Stimulated activated CD8-positive, alpha-beta memory T cell treated with anti-CD3 and anti-CD28 coated beads, Interleukin-12 subunit alpha, Interleukin-12 subunit beta, amount 100 ng/mL, for 1 hour (primary cell): ENCODE measurements around the gene NEDD9.

Experiments used
- DNase-seq: peaks from one replicate; pipeline ENCODE4 v3.0.0-alpha.2; 2020; ENCODE audit warnings: low read depth

NEDD9 gene

DNA sequence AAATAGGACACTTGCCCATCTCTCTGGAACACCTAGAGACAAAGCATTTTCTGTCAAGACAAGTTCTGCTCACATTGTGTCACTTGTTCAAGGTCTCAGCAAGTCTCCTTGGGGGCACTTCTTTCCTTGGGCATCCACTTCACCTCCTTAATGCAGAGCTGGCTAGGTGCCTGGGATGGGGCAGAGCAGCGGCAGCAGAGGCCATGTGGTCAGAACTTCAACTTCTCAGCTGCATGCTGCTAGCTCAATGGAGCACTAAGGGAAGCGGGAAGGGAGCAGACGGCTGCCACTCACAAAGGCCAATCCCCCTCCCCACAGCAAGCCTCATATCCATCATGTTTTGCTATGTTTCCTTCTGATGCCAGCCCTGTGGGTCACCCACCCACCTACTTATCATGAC, 31.5 kb downstream of the NEDD9 start:
- DNase-seq: no peak

DNA sequence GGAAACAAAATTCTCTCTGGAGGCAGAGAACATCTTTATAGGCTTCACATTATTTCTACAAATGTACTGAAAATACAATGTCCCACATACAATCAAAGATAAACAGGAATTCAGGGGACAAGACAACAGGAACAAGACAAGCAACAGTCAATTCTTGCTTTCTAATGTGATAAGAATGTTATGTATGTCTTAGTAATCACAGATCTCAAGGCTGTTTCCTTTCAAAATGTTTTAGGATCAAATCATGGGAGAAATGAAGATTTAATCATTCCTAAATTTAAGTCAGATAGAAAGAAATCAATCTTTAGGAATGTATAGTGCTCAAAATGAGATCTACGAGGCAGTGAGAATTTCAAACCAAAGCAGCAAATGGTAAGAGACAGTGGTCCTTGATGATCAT, 32.1 kb downstream of the NEDD9 start:
- DNase-seq: no peak

DNA sequence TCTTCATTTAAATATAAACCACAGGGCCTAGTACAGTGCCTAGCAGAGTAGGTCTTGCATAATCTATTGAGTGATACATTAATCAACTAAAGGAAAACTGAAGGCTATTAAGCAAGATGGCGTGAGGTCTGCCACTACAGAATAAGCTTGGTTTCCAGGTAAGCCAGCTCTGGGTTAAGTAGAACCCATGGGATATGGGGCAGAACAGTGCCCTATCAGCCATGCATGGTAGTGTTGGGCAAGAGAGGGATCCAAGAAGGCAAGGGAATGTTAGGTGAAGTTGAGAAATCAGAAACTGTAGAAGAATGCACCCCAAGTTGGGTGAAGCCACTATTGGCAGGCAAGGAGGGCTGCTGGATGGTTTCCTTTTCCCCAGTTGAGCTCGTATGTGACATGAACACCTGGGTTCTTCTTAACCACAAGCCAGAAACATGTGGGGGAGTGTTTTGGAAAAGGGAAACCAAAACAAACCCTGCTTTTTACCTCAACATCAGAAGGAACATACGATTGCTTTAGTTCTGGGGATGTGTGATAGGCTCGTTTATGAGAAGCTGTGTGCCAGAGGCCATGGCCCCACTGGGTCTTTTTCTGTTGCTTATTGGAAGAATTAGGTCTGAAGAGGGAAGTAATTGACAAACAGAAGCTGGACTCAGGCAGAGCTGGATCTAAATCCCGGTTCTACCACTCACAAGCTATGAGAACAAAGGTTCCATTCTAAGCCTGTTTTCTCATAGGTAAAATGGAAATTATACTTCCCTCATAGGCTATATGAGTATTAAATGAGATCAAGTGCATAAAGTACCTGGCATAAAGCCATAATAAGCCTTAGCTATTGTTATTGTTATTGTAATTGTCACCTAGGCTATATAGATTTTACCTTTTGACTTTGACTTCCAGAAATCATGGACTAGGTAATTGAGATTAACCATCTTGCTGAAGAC, 33.5 kb downstream of the NEDD9 start:
- no peak for DNase-seq

DNA sequence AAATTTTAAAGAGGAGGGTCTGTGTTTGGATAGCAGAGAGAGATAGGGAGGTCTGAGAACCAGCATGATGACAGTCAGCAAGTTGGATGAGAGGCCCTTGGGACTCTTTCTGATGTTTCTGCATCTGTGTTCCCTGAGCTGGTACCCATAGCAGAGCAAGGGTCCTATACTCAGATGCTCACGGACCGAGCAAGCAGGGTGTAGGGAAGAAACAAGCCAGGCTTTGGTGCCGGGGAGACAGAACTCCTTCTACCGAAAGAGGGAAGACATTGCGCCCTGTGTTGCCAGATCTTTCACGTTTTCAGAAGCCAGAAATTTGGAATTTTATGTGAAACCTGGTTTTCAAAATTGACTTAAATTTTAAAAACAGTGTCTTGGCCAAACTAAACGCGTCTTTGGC, 34.6 kb downstream of the NEDD9 start:
- DNase-seq: no peak

DNA sequence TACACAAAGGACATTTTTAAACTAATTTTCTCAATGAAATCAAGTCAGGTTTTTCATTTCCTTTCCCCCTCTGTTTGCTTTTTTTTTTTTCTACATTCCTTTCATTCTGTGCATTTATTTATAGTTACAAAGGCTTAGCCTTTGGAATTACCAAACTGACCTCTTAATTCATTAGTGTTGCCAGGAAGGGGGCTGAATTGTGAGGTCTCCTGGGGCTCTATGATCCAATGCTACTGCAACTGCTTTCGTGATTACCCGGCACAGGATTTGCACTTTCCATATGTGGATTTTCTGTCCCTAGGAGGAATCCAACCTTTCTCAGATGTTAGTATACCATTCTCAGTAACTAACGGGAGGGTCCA, 35.3 kb downstream of the NEDD9 start:
- no peak for DNase-seq

DNA sequence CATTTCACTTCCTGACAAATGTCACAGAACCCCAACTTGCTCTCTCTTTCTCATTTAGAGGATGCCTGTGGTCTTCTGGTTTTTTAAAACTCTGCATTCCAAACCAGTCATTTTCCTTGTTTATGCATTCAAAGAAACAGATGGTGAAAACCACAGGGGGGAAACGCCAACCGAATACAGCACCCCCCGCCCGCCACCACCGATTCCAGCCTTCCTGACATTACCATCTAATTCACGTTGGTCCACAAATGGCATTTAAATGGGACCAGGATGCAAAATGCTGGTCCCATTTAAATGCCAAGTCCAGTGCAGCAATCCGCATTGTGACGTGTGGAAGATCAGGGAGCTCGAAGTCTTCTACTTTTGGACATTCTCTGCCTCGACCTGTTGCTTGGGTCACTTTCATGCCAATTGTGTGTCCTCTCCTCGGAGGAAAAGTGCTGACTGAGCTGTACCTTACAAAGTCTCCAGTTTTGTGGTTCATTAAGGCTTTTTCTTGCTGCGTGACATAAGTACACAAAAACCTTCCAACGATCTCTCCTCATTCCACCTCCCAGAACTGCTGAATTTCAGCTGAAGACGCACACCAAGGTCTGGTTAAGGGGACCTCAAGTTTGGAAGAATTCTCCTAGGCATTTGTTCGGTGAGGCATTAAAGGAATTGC, 35.8 kb downstream of the NEDD9 start:
- no peak for DNase-seq

DNA sequence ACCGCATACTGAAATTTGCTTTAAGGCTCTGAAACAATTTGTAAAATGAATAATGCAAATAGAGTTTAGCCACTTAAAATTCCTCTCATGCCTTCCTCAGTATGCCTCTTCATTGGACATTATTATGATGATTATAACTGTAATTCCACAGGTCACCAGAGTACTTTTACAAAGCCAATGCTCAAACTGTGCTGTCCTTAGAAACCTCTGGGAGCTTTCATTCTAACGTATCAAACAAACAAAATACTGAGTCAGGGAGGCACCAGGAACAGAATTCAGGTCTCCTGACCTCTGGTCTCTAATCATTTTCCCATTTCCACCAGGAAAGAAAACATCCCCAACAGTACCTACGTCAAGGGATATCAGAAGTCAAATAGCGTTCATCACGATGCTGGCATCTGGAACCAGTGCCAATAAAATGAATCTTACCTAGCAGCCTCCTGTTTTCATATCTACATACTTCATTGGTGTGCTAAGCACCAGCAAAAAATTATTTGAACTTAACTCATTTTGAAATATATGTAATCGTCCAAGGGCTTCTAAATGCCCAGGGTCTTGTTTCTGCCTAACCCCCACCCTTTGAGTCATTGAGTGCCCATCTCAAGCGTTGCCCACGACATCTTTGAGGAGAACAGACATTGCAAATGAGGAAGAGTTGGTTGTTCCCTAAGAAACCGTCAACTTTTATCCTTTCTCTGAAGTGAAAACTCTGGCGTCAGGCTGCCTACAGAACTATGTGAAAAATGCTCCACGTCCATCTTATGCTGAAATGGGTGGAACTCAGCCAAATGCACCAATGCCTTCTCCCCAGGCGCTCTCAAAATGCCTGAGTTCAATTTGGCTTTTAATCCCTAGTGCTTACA, 37.9 kb downstream of the NEDD9 start:
- DNase-seq: no peak

DNA sequence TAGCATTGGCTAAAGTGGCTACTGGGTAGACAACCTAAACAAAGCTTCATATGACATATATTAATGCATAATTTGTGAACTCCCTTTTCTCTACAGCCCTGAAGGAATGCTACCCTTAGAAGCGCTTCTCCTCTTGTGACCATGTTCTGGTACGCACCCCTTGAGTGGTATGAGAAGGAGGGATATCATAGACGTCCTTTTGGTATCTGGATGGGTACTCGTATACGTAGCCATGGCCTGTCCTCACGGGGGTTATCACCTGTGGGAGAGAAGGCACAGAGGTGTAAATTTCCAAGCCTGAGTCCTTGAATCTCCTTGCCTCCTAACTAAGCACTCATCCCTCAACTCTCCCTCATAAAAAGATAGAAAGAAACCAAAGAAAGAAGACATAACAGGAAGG, 39.0 kb downstream of the NEDD9 start:
- DNase-seq: no peak

DNA sequence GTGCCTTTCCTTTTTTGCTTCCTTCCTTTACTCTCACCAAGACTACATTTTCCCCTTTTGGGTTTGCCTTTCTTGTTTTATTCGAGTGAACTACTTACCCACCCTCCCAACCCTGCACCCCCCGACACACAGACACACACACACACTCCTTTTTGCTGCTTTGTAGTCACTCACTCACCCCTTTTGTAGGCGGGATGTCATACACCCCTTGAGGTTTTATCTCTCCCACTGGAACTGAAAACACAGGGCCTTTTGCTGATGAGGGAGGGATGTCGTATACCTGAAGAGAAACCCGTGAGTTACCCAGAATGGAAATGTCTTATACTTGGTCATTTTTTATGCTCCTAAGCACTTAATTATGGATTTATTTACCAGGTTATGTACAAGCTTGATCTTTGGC, 40.3 kb downstream of the NEDD9 start:
- DNase-seq: no peak

DNA sequence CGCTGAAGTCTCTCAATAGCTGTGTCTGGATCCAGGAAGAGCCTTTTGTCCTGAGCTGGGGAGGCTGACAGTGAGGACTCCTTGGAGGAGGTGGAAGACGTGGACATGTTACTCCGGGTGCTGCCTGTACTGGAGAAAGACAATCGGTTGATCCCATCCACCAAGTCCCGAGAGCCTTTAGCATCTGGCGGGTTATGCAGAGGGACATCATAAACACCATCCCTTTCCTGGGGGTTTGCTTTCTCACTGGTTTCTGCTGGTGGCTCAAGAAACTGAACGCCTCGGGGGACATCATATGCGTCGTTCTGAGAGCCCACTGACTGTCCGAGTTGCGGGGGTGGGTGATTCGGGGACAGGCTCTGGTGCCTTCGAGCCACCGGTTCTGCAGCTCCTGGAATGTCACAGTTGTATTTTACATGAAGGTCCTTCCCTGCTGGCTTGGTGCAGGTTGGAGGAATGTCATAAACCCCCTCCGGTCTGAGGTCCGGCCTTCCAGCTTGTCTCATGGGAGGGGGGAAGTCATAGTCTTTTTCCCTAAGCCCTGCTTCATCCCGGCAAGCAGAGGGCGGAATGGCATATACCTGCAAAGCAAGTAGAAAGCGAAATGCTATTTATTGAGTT, 41.7 kb downstream of the NEDD9 start:
- no peak for DNase-seq

DNA sequence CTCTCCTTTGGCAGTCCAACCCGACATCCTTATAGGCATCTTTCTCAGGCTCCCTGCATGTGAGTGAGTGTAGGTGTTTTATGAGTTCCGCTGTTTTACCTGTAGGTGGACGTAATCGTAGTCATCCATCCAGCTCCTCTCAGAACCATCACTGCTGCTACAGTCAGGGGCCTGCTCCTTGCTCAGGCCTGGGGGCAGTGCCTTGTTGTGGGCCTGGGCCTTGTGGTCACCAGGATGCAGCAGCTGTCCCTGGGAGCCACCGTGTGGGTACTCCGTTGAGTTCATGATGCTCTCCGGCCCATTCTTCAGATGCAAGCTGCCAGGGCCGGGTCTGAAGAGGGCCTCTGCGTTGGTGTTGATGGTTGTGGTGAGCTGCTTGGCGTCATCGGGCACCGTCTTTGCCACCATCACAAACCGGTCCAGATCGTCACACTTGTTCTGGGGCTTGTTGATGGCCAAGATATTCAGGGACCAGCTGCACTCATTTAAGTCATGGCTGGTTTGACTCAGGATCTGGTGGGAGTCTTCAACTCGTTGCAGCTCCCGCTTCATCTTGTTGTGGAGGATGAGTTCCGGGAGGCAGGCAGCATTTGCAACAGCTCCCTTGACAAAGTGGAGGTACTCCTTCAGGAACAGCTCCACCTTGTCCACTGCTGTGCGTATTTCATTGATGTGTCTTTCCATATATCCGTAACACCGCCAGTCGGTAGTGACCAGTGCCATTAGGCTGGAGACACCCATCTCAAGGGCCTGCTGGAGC, 42.4 kb downstream of the NEDD9 start:
- DNase-seq: no peak

DNA sequence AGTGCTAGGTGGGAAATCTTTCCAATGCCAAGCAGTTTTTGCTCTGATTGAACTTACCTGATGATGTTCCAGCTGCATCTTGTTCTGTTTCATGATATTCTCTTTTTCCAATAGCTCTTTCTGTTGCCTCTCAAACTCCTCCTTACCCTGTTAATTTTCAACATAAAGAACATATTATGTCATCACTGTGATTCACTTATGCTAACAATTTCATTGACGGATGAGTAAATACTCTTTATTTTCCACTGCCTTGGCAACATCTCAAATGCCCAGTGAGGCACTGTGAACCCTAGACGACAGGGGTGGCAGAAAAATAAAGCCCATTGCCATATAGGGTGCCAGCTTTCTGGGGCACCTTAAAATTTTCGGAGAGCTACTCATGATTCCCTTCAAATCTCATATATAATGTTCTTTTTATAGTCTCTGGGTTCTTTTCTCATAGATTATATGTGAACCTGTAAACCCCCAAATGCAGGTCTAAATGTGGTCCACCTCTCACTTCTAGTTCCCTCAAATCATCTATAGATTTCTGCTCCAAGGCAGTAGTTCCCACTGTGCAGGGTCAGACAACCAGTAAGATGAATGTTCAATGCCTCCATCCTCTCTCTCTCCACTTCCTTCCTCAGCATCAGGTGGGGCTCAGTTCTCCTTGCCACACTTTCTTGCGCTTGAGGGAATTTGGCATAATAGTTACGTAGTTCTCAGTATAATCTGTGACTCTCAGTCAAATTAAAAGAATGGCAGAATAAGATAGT, 44.1 kb downstream of the NEDD9 start:
- DNase-seq: no peak

DNA sequence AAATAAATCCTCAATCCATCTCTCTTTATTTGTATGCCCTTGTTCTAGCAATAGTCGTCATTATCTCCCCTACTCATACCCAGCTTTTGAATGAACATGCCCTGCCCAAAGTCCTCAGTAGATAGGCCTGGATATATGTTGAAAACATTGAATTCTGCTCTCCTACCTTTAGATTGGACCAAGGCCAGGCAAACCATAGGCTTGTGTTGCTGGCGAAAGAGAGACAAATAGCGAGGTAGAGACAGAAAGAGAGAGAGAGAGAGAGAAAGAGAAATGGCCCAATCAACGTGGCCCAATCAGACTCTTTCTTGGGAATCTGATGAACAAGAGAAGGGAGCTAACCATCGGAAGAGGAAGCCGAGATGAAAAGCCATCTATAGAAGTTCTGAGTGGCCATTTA, 45.2 kb downstream of the NEDD9 start:
- DNase-seq: no peak

DNA sequence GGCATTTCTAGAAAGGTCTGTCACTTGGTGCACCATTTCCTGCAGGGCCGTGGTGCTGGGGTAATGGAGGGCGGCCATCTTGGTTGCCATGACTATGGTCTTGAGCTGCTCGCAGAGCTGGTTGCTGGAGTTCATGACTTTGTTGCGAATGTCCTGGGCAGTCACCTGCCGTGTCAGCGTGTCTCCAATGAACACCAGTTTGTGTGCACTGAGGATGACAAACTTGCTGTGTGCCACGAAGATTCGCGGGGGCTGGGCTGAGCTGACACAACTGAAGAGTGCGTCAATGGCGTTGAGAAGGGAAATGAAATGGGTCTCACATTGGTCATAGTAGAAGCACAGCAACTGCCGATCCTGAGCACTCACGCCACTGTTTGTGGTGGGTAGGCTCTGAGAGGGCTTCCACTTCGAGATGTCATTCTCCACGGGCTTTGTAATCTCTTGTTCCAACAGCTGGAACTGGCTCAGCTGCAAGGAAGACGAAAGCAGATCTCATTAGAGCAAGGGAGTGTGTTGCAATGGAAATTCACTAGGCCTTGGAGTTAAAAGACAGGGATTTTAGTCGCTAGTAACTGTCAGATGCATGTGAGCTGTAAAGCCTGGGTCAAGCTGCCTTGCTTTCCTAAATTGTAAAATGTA, 47.1 kb downstream of the NEDD9 start:
- DNase-seq: no peak

DNA sequence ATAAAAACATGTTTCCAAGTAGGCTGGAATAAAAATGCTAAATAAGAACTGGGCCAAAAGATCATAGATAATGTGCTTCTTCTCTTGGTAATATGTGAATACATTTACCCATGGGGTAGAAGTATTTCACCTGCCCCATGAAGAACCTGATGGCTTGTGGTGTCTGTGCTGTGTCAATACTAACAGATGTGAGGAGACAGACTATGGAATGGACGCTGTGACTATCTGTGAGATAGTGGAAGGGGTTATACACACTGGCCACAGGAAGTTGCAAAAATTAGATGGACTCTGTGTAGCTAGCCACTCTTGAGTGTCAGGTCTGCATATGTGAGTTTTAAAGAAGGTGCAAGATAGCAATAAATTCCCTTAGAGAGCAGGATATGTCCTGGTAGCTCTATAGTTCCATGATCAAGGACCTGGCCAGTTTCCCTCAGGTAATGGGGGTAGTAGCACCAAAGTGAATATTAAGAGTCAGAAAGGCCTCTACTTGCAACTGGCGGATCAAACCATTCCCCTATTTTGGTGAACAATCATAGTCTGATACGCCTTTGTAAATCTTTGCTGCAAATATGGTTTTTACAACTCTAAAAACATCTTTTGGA, 48.6 kb downstream of the NEDD9 start:
- DNase-seq: no peak

DNA sequence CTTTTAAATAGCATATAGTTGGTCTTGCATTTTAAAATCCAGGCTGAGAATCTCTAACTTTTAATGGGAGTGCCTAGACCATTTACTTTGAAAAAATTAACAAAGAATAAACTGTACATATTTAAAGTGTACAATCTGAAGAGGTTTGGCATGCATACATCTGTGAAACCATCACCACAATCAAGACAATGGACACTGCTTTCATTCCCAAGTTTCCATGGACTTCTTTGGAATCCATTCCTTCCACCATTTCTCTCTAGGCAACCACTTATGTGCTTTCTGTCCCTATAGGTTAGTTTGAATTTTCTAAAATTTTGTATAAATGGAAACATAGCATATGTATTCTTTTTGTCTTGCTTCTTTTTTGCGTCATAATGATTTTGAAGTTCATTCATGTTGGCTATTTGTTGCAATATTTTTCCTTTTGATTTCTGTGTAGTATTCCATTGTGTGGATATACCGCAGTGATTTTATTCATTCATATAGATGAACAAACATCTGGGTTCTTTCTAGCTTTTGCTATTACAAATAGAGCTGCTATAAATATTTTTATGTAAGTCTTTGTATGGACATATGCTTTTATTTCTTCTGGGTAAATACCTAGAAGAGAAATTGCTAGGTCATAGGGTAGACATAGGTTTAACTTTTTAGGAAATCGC, 50.9 kb downstream of the NEDD9 start:
- no peak for DNase-seq

DNA sequence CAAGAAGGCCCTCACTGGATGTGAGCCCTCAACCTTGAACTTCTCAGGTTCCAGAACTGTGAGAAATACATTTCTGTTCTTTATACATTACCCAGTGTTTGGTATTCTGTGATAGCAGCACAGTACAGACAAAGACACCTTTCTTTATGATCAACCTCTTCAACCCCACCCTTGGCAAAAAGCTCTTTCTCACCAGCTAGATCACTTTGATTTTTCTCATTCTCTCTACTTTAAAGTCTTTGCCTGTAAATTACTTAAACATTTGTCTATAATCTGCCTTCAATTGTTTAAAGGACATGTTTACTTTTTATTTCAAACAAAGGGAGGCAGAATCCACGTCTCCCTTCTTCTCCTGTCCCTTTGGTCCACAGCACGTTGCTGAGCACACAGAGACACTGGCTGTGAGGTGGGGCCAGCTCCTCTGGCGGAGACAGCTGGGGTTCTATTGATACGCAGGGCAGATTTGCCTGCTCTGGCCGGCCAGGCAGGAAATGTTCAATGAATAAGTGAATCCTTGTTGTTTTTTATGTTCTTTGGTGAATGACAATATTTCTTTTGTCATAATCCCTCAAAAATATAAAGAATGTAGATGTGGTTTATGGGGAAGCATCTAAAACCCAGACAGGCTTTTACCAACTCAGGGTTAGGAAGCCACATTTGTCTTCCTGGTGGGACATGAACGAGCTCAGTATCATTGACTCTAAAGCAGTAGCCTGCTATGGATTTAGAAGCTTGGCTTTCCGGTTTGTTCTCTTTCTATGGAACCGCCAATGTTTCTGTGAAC, 52.9 kb downstream of the NEDD9 start:
- no peak for DNase-seq

DNA sequence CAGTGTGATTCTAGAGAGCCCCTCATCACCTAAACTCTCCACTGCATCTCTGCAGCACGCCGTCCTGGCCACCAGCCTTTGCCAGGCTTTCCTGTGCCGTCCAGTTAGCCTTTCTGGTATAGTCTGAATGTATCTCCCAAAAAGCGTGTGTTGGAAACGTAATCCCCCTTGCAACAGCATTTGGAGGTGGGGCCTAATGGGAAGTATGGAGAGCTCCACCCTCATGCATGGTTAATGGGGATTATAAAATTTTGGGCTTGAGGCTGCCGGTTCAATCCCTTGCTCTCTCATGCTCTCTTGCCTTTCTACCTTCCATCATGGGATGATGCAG, 53.4 kb downstream of the NEDD9 start:
- DNase-seq: no peak

DNA sequence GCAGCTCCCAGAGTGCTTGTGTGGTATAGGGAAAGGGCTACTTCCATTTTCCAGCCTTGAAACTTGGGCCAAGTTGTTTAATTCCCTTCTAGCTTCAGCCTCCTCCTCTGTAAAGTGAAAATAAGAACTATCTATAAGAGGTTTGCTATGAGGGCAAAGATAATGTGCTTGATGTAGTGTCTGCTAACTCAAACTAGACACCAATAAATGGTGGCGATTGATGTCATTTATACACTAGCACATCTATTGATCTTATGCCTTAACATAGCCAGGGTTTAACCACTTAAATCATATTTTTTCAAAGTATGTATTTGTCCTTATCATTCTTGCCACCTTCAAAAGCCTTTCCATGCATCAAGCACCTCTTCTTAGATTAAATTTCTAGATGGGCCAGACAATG, 55.2 kb downstream of the NEDD9 start:
- DNase-seq: no peak
